GM12864 (cell line): Measurements from ENCODE around the gene FAM135A.

Experiments
- DNase-seq: peaks from one replicate; pipeline ENCODE4 v3.0.0-alpha.2; 2011; ENCODE audit warnings: low read depth
- H3K4me3 ChIP-seq: 2 replicates; pipeline ENCODE4 v1.5.1; 2011; ENCODE audit warnings: mild to moderate bottlenecking, low read depth, low read length, control low read depth
- CTCF ChIP-seq: IDR thresholded peaks from 2 replicates; pipeline ENCODE4 v1.5.1; 2011; ENCODE audit warnings: low read depth, mild to moderate bottlenecking, moderate library complexity, low read length, control low read depth, inconsistent platforms; ENCODE audit errors: missing control alignments

FAM135A gene

GRCh38 chr6:70566751-70567382 lies 153.6 kb downstream of the FAM135A start, which contains the start of gene SDHAF4:
Gene SDHAF4, plus strand, starts transcription at chr6:70566930. Its CDS starts 11 bp downstream, at chr6:70566941.
- TF ChIP-seq CTCF = no peak
- peak; percentile 67 for DNase-seq
- H3K4me3 ChIP-seq = peak within 1 kb of the TSS; percentile 85

GRCh38 chr6:70574643-70575042 lies 161.3 kb downstream of the FAM135A start:
- no peak for DNase-seq
- H3K4me3 ChIP-seq = no peak overlapping the region
- no peak for TF ChIP-seq CTCF

- no peak overlapping the region for H3K4me3 ChIP-seq
- no peak for TF ChIP-seq CTCF
- DNase-seq = no peak
These were observed 162.7 kb downstream of the FAM135A start for GRCh38 chr6:70575899-70576495.

GRCh38 chr6:70586114-70586513 lies 172.8 kb downstream of the FAM135A start:
- no peak overlapping the region for H3K4me3 ChIP-seq
- peak; percentile 50 for DNase-seq
- TF ChIP-seq CTCF = no peak

GRCh38 chr6:70590400-70590799 lies 177.1 kb downstream of the FAM135A start:
- H3K4me3 ChIP-seq = no peak overlapping the region
- DNase-seq = no peak
- TF ChIP-seq CTCF = no peak

GRCh38 chr6:70592391-70593117 lies 179.2 kb downstream of the FAM135A start:
- H3K4me3 ChIP-seq = no peak overlapping the region
- no peak for DNase-seq
- TF ChIP-seq CTCF = no peak
